Peyer's patch (tissue), 4 donors: ENCODE data around the gene ASMT. TPM values are rescaled to one million over a fixed set of nuclear protein-coding genes. Genes with fewer than 3 reads are reported as not detected.
"Not testable (repeated sequence)": the region's sequence is repeated elsewhere in the genome, so short reads cannot be mapped to it uniquely, and the experiment has no call there.

Experiments
- DNase-seq, 3 donors: peaks; one replicate each; pipeline ENCODE4 v3.0.0-alpha.2; 2017 to 2019
- H3K27ac ChIP-seq, 4 donors: fragments of 200-600 bp; sonication (generic); one replicate each; pipeline ENCODE4 v1.5.1; 2016 to 2019
- H3K27me3 ChIP-seq, 2 donors: fragments of 200-600 bp; sonication (generic); one replicate each; pipeline ENCODE4 v1.5.1; 2019
- H3K36me3 ChIP-seq, 3 donors: fragments of 200-600 bp; sonication (generic); one replicate each; pipeline ENCODE4 v1.5.1; 2016 to 2019
- H3K4me1 ChIP-seq, 4 donors: fragments of 200-600 bp; sonication (generic); one replicate each; pipeline ENCODE4 v1.5.1; 2016 to 2019
- H3K4me3 ChIP-seq, 4 donors: fragments of 200-600 bp; sonication (generic); 1 replicate in 3 of 4; 2 replicates in 1 of 4; pipeline ENCODE4 v1.5.1; 2016 to 2019; ENCODE audit warnings: mild to moderate bottlenecking in 1 of 4
- H3K9me3 ChIP-seq, 4 donors: fragments of 200-600 bp; sonication (generic); one replicate each; pipeline ENCODE4 v1.5.1; 2016 to 2019; ENCODE audit warnings: mild to moderate bottlenecking in 1 of 4
- CTCF ChIP-seq, 6 experiments: fragments of 450-650 bp in 4 of 6; fragments of 200-600 bp in 2 of 6; sonication (generic) in 1 of 6; IDR thresholded peaks; one replicate each; pipeline ENCODE4 v1.5.1; 2017 to 2019; ENCODE audit warnings: antibody characterized with exemption in 6 of 6, mild to moderate bottlenecking in 3 of 6, moderate library complexity in 1 of 6
- POLR2A ChIP-seq, 2 donors: fragments of 450-650 bp; IDR thresholded peaks; one replicate each; pipeline ENCODE4 v1.5.1; 2017; ENCODE audit warnings: antibody characterized with exemption in 2 of 2, mild to moderate bottlenecking in 2 of 2, moderate library complexity in 2 of 2
- total RNA-seq, 4 donors: library from RNA; depleted of rRNA; stranded (reverse); fragments of >200 nt; gene quantifications; one replicate each; pipeline ENCODE4 v1.1.0, GENCODE V29; 2016

The ASMT gene
- total RNA-seq, 4 donors from 2014 or later: 12.4 TPM; not detected in 3

DNA sequence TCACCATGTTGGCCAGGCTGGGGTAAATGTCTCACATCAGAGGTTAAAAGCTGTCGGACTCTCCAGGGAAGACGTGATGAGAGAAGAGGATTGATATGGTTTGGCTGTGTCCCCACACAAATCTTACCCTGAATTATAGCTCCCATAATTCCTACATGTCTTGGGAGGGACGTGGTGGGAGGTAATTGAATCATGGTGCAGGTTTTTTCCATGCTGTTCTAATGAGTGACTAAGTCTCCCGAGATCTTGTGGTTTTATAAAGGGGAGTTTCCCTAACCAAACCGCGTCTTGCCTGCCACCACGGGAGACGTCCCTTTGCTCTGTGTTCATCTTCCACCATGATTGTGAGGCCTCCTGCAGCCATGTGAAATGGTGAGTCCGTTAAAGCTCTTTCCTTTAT, 64.4 kb downstream of the ASMT start:
- H3K36me3 ChIP-seq: no peaks in the 10 kb centered on the region
- TF ChIP-seq POLR2A (IDR thresholded peaks at IDR 0.05): no peak
- TF ChIP-seq CTCF (IDR thresholded peaks at IDR 0.05): no peak
- H3K4me3 ChIP-seq: no peak overlapping the region

GRCh38 chrX:1681439-1681838, 66.6 kb downstream of the ASMT start:
- TF ChIP-seq POLR2A (IDR thresholded peaks at IDR 0.05) (no peak), CTCF (IDR thresholded peaks at IDR 0.05) (no peak)
- no peaks in the 10 kb centered on the region for H3K9me3 ChIP-seq
- no peaks in the 10 kb centered on the region for H3K36me3 ChIP-seq
- H3K27ac ChIP-seq: no peak overlapping the region
- no peak overlapping the region for H3K4me3 ChIP-seq
- H3K4me1 ChIP-seq: no peaks in the 10 kb centered on the region
- no peak for DNase-seq
- no peaks in the 10 kb centered on the region for H3K27me3 ChIP-seq

More for the DNA sequence above, 64.4 kb downstream of the ASMT start:
- no peak for DNase-seq
- H3K4me1 ChIP-seq: no peaks in the 10 kb centered on the region
- no peaks in the 10 kb centered on the region for H3K27me3 ChIP-seq
- H3K9me3 ChIP-seq: no peaks in the 10 kb centered on the region
- no peak overlapping the region for H3K27ac ChIP-seq

DNA sequence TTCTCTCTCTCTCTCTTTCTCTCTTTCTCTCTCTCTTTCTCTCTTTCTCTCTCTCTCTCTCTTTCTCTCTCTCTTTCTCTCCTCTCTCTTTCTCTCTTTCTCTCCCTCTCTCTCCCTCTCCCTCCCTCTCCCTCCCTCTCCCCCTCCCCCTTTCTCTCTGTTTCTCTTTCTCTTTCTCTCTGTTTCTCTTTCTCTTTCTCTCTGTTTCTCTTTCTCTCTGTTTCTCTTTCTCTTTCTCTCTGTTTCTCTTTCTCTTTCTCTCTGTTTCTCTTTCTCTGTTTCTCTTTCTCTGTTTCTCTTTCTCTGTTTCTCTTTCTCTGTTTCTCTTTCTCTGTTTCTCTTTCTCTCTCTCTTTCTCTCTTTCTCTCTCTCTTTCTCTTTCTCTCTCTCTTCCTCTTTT, 67.0 kb downstream of the ASMT start:
- not testable (repeated sequence) for H3K27ac ChIP-seq, H3K36me3 ChIP-seq, H3K4me3 ChIP-seq, H3K9me3 ChIP-seq, H3K4me1 ChIP-seq, DNase-seq, H3K27me3 ChIP-seq

- H3K4me3 ChIP-seq, H3K36me3 ChIP-seq, H3K4me1 ChIP-seq, H3K27me3 ChIP-seq, H3K9me3 ChIP-seq, DNase-seq, H3K27ac ChIP-seq: not testable (repeated sequence)
Observed at GRCh38 chrX:1682501-1682900, 67.6 kb downstream of the ASMT start.

DNA sequence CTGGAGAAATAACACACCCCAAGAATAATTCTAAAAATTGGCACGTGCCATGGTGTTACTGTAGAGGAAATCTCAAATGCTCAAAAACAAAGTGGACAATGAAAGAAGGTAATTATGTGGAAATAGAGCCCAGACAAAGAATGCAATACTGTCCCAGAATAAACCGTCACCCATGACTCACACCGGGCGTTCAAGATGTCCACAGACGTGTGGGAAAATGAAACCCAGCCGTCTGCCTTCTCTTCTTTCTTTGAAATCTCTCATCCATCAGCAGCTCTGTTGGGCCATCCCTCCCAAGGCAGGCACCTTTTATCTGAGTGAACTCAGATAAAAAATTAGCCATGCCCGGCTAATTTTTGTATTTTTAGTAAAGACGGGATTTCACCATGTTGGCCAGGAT, 70.0 kb downstream of the ASMT start:
- not testable (repeated sequence) for H3K9me3 ChIP-seq, H3K36me3 ChIP-seq, DNase-seq

GRCh38 chrX:1685444-1685880, 70.6 kb downstream of the ASMT start:
- H3K9me3 ChIP-seq, H3K4me1 ChIP-seq, H3K4me3 ChIP-seq, DNase-seq, H3K27ac ChIP-seq, H3K36me3 ChIP-seq, H3K27me3 ChIP-seq: not testable (repeated sequence)

More for the DNA sequence above, 70.0 kb downstream of the ASMT start:
- H3K4me3 ChIP-seq, H3K27me3 ChIP-seq, H3K27ac ChIP-seq, H3K4me1 ChIP-seq: not testable (repeated sequence)

DNA sequence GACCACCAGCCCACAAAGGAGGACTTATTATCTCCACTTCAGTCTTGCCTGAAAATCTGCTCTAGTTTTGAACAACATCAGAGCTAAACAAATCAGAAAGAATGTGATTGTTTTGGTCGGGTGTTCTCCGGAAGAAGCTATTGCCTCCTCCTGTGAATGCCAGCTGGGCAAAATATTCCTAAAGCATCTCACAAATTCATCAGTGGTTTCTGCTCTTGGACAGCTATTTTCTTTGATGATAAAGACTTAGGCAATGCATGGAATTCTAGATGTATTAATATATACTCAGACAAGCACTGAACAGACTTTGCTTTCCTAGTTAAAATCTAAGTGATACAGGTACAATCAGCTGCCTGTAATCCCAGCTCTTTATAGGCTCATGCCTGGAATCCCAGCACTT, 71.8 kb downstream of the ASMT start:
- TF ChIP-seq CTCF (IDR thresholded peaks at IDR 0.05) (no peak), POLR2A (IDR thresholded peaks at IDR 0.05) (no peak)
- no peaks in the 10 kb centered on the region for H3K4me1 ChIP-seq
- H3K36me3 ChIP-seq: no peaks in the 10 kb centered on the region
- H3K27ac ChIP-seq: no peak overlapping the region
- no peak overlapping the region for H3K4me3 ChIP-seq
- H3K9me3 ChIP-seq: no peaks in the 10 kb centered on the region
- no peak for DNase-seq
- H3K27me3 ChIP-seq: no peaks in the 10 kb centered on the region

Other genes with a start within 250 kb of the ASMT start
- 100 to 1,000 TPM; 201 to 361 (median 314) TPM for gene SLC25A6, start 222.9 kb upstream of the ASMT start, total RNA-seq
- 10 to 100 TPM in 3 of 4 donors, 1 to 10 TPM in 1; 9.5 to 23.9 (median 15.1) TPM for gene ASMTL, start 162.2 kb upstream of the ASMT start, total RNA-seq
- 1 to 10 TPM in 2 of 4 donors, under 1 TPM in 2; 0.35 to 5.8 (median 1.2) TPM for gene P2RY8, start 77.9 kb upstream of the ASMT start, total RNA-seq
- 100 to 1,000 TPM in 3 of 4 donors, 10 to 100 TPM in 1; 41.0 to 201 (median 107) TPM for gene AKAP17A, start 23.5 kb upstream of the ASMT start, total RNA-seq